A673 (cell line): Measurements from ENCODE around the gene PRM3. TPM values are rescaled to one million over a fixed set of nuclear protein-coding genes. Genes with fewer than 3 reads are reported as not detected.

ENCODE experiments used
- BruUV-seq: library from RNA; stranded (reverse); fragments of 400-500 nt; replicated peaks from 2 replicates; lab custom pipeline; 2021; lab: Mats Ljungman, UMichigan
- CTCF ChIA-PET: fragments of 300-600 bp; sonication (Branson Sonifier 250); formaldehyde crosslinking; loops from one replicate; lab custom pipeline; 2022; ENCODE audit warnings: antibody characterized with exemption; lab: Charles Lee
- POLR2A ChIA-PET: fragments of 300-600 bp; sonication (Branson Sonifier 250); formaldehyde crosslinking; loops from one replicate; lab custom pipeline; 2022; ENCODE audit warnings: antibody characterized with exemption; ENCODE audit not compliant: low non-redundant PET; lab: Charles Lee
- DNase-seq: peaks from one replicate; pipeline ENCODE4 v3.0.0-alpha.2; 2015; ENCODE audit warnings: low spot score
- H3K27ac ChIP-seq: fragments of 200-600 bp; sonication (generic); 2 replicates; pipeline ENCODE4 v1.5.1; 2016; ENCODE audit warnings: mixed run types, low read depth, mild to moderate bottlenecking, mixed read lengths, antibody characterized with exemption, low read length; ENCODE audit not compliant: poor library complexity, severe bottlenecking
- H3K27me3 ChIP-seq: fragments of 200-600 bp; sonication (generic); replicated peaks from 2 replicates; pipeline ENCODE4 v1.6.1; 2017; ENCODE audit warnings: mixed run types, low read depth, mild to moderate bottlenecking, mixed read lengths, antibody characterized with exemption, low read length; ENCODE audit not compliant: insufficient read depth, poor library complexity
- H3K36me3 ChIP-seq: fragments of 200-600 bp; sonication (generic); 2 replicates; pipeline ENCODE4 v1.6.1; 2016; ENCODE audit warnings: mixed run types, mild to moderate bottlenecking, mixed read lengths, antibody characterized with exemption, low read length; ENCODE audit not compliant: insufficient read depth, poor library complexity, severe bottlenecking
- H3K4me1 ChIP-seq: fragments of 200-600 bp; sonication (generic); 2 replicates; pipeline ENCODE4 v1.6.1; 2017; ENCODE audit warnings: mixed run types, mild to moderate bottlenecking, mixed read lengths, antibody characterized with exemption, low read length; ENCODE audit not compliant: insufficient read depth, poor library complexity, severe bottlenecking
- H3K4me3 ChIP-seq: fragments of 200-600 bp; sonication (generic); 2 replicates; pipeline ENCODE4 v1.5.1; 2016; ENCODE audit warnings: low read depth, mixed run types, mild to moderate bottlenecking, mixed read lengths, low read length; ENCODE audit not compliant: poor library complexity, severe bottlenecking
- H3K9me3 ChIP-seq: fragments of 200-600 bp; sonication (generic); 2 replicates; pipeline ENCODE4 v1.6.1; 2016; ENCODE audit warnings: mixed run types, low read depth, mild to moderate bottlenecking, mixed read lengths, antibody characterized with exemption, low read length; ENCODE audit not compliant: poor library complexity, severe bottlenecking
- CTCF ChIP-seq: fragments of 300-800, 200-600 bp; sonication (generic); conservative IDR thresholded peaks from 2 replicates; pipeline ENCODE4 v1.5.1; 2017; ENCODE audit warnings: low read depth, mild to moderate bottlenecking, antibody characterized with exemption, low read length, moderate library complexity, mixed read lengths
- EZH2 ChIP-seq: fragments of 200-600 bp; sonication (generic); IDR thresholded peaks from 2 replicates; pipeline ENCODE4 v1.6.1; 2017; ENCODE audit warnings: borderline replicate concordance, low read depth, mild to moderate bottlenecking, mixed read lengths, antibody characterized with exemption, low read length; ENCODE audit not compliant: poor library complexity, severe bottlenecking
- intact Hi-C: fragments of 100-400 bp; cut with micrococcal nuclease; formaldehyde crosslinking; loops from one replicate; pipeline ENCODE4 v1.10.0; 2022; ENCODE audit not compliant: unreplicated experiment
- total RNA-seq: library from RNA; stranded (reverse); gene quantifications from 2 replicates; pipeline ENCODE4 v1.2.3, GENCODE V29; 2021

PRM3 gene
- total RNA-seq, 1 experiment from 2014 or later: not detected

GRCh38 chr16:11235703-11235991 is 37.8 kb downstream of the PRM3 start:
- no peak overlapping the region for H3K27ac ChIP-seq
- TF ChIP-seq CTCF: no peak
- no peak for TF ChIP-seq EZH2
- DNase-seq: no peak
- H3K27me3 ChIP-seq: no peaks in the 10 kb centered on the region
- intact Hi-C loops: no loop called here
- no peaks in the 10 kb centered on the region for H3K4me1 ChIP-seq
- no peak overlapping the region for H3K4me3 ChIP-seq
- no peaks in the 10 kb centered on the region for H3K9me3 ChIP-seq
- H3K36me3 ChIP-seq: no peaks in the 10 kb centered on the region
- no TSS peak for BruUV-seq
- POLR2A ChIA-PET: no interaction called here
- CTCF ChIA-PET: no interaction called here

- DNase-seq: no peak
- Histone ChIP-seq H3K4me1 (no peaks in the 10 kb centered on the region), H3K9me3 (no peaks in the 10 kb centered on the region), H3K27me3 (no peaks in the 10 kb centered on the region), H3K4me3 (no peak overlapping the region), H3K27ac (no peak overlapping the region), H3K36me3 (no peaks in the 10 kb centered on the region)
- no peak for TF ChIP-seq CTCF
- no peak for TF ChIP-seq EZH2
- ChIA-PET POLR2A (no interaction called here), CTCF (no interaction called here)
- intact Hi-C loops: no loop called here
- BruUV-seq: no TSS peak
Observed at GRCh38 chr16:11234884-11235702, 38.3 kb downstream of the PRM3 start.

GRCh38 chr16:11233727-11234376 is 39.6 kb downstream of the PRM3 start:
- ChIA-PET CTCF (no interaction called here), POLR2A (no interaction called here)
- H3K27me3 ChIP-seq: no peaks in the 10 kb centered on the region
- intact Hi-C loops: no loop called here
- DNase-seq: no peak
- no TSS peak for BruUV-seq
- H3K4me1 ChIP-seq: no peaks in the 10 kb centered on the region
- H3K9me3 ChIP-seq: no peaks in the 10 kb centered on the region
- H3K27ac ChIP-seq: no peak overlapping the region
- H3K36me3 ChIP-seq: no peaks in the 10 kb centered on the region
- no peak overlapping the region for H3K4me3 ChIP-seq
- no peak for TF ChIP-seq CTCF
- TF ChIP-seq EZH2: no peak
